NK-92 (cell line): ENCODE measurements around the gene PGAP1.

ENCODE experiments used
- DNase-seq: peaks from one replicate; lab custom pipeline; 2025; ENCODE audit not compliant: unreplicated experiment; lab: John Stamatoyannopoulos, UW

PGAP1 gene

DNA sequence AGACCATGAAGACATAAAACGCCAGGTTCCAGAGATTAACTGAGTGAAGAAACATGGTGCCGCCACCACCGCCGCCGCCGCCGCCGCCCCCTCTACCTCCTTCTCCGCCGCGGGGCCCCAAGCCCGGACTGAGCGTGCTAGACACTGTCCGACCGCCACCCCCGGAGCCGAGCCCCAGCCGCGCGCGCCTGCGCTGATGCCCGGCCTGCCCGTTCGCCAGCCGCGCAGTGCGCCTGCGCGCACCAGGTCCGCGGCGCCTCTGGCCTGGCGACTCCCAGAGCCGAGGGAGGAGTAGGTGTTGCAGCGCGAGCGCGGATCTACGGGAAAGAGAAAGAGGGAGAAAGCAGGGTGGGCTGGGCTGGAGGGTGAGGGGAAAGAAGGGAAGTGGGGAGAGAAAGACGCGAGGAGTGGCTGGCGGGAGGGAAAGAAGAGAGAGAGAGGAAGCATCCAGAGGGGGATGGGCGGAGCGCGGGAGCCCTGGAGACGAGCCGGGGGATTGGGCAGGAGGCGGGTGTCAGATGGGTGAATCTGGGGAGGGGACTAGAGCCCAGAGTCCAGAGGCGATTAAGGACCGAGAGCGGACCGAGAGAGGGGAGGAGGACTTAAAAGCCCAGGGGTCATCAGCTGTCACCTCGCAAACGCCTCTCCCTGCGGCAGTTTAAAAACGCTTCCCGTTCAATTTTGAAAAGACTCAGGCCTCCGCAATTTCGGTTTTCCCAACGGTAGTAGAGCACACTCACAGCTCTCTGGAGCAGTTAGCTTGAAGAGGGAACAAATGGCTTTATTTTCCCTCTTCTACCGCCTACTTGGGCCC is at the start of gene PGAP1:
PGAP1 (minus strand) TSS at position 146 of the 814 bp plus-strand sequence; CDS start at position 55, 91 bp downstream.
- DNase-seq: peak; percentile 8

DNA sequence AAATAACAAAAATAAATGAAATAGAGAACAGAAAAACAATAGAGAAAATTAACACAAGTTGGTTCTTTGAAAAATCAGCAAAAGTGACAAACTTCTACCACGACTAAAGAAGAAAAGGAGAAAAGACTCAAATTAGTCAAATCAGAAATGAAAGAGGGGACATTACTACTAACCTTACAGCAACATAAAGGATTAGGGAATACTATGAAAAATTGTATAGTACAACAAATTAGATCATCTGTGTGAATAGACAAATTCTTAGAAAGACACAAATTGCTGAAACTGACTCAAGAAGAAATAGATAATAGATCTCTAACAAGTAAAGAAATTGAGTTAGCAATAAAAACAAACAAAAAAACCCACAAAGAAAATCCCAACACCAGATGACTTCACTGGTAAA is 48.5 kb upstream of the PGAP1 start:
- DNase-seq: no peak

DNA sequence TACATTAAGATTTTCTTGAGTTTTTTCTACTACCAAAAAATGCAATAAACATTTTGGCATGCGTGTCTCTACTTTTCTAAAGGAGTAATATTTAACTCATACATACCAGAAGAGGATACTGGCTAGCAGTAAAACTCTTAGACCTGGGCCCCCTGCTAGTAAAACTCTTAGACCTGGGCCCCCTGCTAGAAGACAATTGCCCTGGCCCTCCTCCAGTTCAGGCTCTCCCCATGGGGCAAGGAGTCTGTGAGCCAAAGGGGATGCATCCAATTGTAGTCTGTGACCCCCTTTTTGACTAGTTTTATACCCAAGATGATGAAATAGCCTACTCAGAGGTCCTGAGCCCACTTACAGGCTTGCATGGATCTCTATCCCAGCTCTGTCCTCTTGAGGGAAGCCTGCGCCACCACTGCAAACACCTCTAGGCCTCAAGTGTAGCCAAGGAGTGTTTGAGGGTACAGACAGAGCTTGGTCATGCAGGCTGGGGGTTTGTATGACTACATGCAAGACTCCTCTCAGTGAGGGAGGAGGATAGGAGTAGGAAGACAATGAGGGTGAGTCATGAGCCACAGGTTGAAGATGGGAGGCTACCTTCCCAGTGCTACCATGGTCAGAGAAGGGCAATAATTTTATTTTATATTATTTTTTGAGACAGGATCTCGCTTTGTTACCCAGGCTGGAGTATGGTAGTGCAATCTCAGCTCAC is 45.2 kb upstream of the PGAP1 start:
- no peak for DNase-seq

DNA sequence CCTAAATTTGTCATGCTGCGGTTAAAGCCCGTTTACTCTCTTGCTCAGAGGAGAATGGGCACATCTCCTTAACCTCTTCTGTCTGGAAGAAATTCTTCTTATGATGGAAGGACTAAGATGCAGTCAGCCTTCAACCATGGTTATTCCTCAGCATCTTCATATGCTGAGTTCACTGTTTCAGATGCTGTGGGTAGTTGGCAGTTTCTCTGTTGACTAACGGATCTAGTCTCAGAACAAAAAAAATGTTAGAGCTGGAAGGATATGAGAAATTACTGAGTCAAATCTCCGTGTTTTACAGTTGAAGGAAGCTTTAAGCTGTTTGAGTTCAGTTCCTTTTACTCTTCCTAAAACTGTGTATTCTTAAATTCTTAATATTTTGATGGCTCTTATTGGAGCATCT is 43.6 kb upstream of the PGAP1 start:
- DNase-seq: no peak

GRCh38 chr2:196968516-196968915 is 42.0 kb upstream of the PGAP1 start:
- no peak for DNase-seq

- no peak for DNase-seq
Observed at GRCh38 chr2:196967775-196968174, 41.3 kb upstream of the PGAP1 start.

DNA sequence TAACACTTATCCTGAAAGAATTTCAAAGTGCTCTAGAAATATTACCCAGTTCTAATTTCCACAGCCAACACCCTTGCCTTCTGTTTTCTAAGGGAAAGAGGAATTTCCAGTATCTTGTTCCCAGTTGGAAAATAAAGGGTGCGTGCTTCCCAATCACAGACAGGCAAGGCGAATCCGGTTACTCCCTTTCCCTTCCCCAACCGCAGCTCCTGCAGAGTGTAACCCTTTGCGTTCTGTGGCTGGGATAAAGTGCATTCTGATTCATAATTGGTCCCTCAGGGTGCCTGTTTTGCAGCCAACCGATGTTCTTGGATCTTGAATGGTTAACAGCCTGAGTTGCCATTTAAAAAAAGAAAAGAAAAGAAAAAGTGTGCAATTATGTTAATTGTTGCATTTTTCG is 40.6 kb upstream of the PGAP1 start:
- no peak for DNase-seq

- no peak for DNase-seq
Observed at GRCh38 chr2:196966061-196966460, 39.6 kb upstream of the PGAP1 start.

DNA sequence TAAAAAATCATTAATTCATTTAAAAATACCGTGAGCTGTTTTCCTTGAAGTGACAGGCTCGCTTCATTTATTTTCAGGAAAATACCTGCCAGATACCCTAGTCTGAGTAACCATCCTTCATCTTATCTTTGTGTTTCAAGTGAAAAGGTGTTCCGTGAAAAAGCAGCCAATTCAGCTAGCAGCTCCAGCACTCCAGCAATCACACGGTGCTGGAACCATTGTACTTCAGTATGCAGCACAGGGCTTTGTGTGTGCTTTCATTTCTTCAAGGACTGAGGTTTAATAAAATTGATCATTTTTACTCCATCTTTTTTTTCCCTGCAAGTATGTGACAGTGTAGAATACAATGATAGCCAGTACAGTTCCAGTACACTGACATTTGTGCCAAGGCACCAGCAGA is 39.1 kb upstream of the PGAP1 start:
- DNase-seq: no peak

GRCh38 chr2:196963961-196964360 is 37.5 kb upstream of the PGAP1 start:
- DNase-seq: no peak

DNA sequence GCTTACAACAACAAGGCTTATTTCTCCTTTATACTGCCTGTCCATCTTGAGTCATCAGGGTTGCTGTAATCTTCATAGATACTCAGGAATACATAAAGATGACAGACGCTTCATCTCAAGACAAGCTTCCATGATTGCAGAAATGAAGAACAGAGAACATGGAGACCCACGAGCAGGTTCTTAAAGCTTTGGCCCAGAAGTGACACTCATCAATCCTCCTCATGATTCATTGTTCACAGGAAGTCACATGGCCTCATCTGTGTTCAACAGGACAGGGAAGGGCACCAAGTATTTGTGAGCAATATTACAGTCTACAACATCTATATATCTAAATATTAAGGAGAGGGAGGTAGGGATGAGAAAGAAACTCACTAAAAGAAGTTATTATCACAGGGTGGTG is 36.5 kb upstream of the PGAP1 start:
- DNase-seq: no peak

DNA sequence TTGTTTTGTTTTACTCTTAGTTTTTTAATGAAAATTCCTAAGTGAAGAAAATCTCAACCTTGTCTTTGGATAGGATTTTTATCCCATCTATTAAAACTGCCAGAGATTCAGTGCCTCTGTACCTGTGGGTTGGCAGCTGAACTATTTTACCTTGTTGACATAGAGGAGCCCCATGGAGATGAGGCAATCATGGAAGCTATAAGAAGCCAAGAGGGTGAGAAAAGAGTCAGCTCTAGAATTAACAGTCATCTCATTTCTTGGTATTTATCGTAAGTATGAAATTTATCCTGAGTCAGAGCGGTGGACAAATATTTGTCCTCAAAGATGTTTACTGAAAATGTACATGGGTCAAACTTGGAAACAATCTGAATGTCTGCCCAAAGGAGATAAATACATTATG is 35.8 kb upstream of the PGAP1 start:
- DNase-seq: no peak

DNA sequence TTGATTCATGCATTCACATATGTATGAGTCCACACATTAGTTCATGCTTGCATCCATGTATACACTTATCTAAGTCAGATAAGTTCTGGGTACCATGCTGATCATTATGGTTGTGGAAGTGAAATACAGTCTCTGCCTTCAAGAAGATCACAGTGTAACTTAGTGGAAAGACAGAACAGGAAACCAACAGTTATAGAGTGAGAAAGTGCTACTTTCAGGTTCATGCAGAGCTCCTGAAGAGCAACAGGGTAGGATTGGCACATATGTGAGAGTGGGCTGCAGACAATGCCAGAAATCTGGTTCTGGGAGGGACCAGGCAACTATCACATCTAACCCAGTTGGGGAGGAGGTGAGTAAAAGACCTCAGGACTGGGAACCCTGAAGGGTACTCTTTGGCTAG is 35.4 kb upstream of the PGAP1 start:
- no peak for DNase-seq

DNA sequence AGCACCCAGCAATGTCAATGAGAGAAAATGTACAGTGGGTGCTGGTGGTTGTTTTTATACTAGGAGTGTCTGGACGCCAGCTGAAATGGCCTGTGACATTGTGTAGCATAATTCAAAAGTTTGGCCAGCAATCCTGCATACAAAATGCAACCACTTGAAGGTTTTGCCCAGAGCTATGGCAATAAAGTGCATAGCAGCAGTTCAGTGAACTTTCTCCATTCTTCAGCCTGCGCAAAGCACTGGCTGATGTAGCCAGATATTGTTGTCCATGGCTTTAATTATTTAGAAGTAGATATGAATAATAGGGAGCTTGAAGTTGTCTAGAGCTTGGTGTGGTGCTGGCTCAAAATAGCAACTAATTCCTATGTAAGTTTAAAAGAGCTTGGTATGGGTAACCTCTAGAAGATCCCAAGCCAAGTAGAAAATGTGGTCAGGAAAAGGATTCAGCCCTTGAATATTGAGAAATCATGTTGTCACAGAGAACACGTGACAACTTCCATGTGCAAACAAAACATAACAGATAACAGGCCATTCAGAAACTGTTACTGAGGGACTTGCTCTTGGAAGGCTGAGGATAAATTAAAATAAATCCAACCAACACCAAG is 33.3 kb upstream of the PGAP1 start:
- no peak for DNase-seq

DNA sequence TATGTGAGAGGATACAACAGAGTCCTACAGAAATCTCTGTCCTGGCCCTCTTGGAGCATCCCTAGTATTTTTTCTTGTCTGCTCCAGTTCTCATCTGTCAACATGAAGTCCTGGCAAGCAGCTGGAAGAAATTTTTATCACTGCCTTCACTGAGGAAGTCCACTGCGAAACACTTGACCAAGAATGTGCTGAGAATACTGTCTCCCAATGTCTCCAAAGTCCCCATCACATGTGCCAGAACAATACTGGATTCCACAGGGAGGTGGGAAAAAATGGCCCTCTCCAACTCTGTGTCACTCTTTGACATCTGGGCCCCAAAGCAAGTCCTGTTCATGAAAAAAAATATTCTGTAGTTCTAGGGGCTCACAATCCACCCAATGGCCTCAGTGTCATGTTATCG is 32.8 kb upstream of the PGAP1 start:
- DNase-seq: no peak

GRCh38 chr2:196957881-196958525 is 31.5 kb upstream of the PGAP1 start:
- DNase-seq: no peak

GRCh38 chr2:196957442-196957841 is 30.9 kb upstream of the PGAP1 start:
- DNase-seq: no peak

- DNase-seq: no peak
Observed at GRCh38 chr2:196956069-196956468, 29.6 kb upstream of the PGAP1 start.

- DNase-seq: no peak
Observed at GRCh38 chr2:196955036-196955435, 28.5 kb upstream of the PGAP1 start.

DNA sequence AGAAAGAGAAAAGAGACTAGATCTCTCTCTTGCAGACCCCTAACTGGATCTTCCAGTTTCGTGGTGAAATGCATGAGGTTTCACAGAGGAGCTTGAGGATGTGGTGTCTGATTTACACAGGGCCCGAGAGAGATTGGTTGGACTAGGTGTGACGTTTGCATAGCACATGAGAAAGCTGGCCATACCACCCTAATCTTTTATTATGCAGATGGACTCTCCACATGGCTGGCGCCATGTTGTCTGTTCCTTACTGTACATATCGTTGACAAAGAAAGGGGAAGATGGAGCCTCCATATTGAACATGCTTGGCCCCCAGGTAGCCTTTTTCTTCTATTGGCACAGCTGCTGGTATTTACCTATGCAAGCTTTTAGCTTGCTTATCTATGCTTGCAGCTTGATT is 27.5 kb upstream of the PGAP1 start:
- no peak for DNase-seq

GRCh38 chr2:196952936-196953335 is 26.4 kb upstream of the PGAP1 start:
- no peak for DNase-seq

GRCh38 chr2:196951973-196952372 is 25.5 kb upstream of the PGAP1 start:
- DNase-seq: no peak
